RCC 7860 (cell line): ENCODE results near the gene OR2B6.
"Not testable (repeated sequence)": the region's sequence is repeated elsewhere in the genome, so short reads cannot be mapped to it uniquely, and the experiment has no call there.

ENCODE experiments used
- DNase-seq: peaks from one replicate; pipeline ENCODE4 v3.0.0-alpha.2; 2015; ENCODE audit warnings: low spot score
- FAIRE-seq: peaks from 2 replicates; lab custom pipeline; 2012; peaks lifted over from hg19 to GRCh38; lab: Jason Lieb, UNC

Gene OR2B6

GRCh38 chr6:27956941-27957340 lies at the start of gene OR2B6:
OR2B6 (plus strand) TSS chr6:27957241; CDS start chr6:27957241, 0 bp downstream.
- no peak for FAIRE-seq
- no peak for DNase-seq

DNA sequence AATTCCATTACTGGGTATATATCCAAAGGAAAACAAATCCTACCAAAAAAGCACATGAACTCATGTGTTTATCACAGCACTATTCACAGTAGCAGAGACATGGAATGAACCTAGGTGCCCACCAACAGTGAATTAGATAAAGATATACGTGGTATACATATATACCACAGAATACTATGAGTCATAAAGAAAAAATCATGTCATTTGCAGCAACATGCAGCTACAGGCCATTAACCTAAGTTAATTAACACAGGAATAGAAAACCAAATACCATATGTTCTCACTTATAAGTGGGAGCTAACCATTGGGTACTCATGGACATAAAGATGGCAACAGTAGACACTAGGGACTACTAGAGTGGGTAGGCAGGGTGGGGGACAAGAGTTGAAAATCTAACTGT lies 49.0 kb upstream of the OR2B6 start:
- DNase-seq (no peak), FAIRE-seq (no peak)

GRCh38 chr6:27911956-27912446 lies 45.0 kb upstream of the OR2B6 start, which contains the start of gene OR2B2:
OR2B2 (minus strand) TSS chr6:27912396; CDS start chr6:27912319, 77 bp downstream.
- FAIRE-seq: no peak
- no peak for DNase-seq

DNA sequence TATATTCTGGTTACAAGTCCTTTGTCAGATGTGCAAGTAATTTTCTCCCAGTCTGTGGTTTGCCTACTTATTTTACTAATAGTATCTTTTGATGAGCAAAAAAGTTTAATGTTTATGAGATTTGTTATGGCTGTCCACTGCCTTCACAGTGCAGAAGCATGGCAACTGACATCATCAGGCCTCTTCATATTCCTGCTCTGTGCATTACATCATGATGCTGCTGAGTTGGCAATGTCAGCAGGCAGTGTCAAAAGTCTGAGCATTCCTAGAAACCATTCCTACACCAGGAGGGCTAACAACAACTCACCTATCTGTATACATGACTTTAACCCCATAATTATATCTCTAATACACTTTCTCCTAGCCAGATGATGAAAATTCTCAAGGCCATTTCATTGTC lies 34.1 kb upstream of the OR2B6 start:
- DNase-seq: no peak
- FAIRE-seq: no peak

GRCh38 chr6:27924179-27924578 lies 32.9 kb upstream of the OR2B6 start:
- no peak for FAIRE-seq
- no peak for DNase-seq

GRCh38 chr6:27928041-27928440 lies 29.0 kb upstream of the OR2B6 start:
- DNase-seq, FAIRE-seq: not testable (repeated sequence)

DNA sequence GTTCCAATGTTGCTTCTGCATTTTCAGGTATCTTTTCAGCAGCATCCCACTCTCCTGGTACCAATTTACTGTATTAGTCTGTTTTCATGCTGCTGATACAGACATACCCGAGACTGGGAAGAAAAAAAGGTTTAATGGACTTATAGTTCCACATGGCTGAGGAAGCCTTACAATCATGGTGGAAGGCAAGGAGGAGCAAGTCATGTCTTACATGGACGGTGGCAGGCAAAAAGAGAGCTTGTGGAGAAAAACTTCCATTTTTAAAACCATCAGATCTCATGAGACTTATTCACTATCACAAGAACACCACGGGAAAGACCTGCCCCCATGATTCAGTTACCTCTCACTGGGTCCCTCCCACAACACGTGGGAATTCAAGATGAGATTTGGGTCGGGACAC lies 27.1 kb upstream of the OR2B6 start:
- FAIRE-seq, DNase-seq: not testable (repeated sequence)

DNA sequence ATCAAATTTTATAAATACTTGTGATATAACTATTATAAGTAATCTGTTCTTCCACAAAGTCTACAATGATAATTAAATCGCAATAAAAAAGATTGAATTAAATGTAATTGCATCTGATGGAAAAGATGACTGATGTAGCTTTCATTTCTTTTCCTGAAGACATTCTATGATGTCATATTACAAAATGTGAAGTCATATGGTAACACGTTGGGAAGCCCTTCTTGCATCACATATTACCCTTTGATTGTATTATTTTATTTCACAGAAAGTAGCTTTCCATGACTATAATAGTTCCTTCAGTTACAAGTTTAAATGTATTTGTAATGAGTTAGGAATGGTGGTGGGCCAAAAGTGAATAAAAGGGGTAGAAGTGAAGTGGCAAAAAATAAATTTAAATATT lies 25.8 kb upstream of the OR2B6 start:
- DNase-seq (no peak), FAIRE-seq (no peak)

GRCh38 chr6:27940766-27941165 lies 16.3 kb upstream of the OR2B6 start:
- no peak for DNase-seq
- no peak for FAIRE-seq

DNA sequence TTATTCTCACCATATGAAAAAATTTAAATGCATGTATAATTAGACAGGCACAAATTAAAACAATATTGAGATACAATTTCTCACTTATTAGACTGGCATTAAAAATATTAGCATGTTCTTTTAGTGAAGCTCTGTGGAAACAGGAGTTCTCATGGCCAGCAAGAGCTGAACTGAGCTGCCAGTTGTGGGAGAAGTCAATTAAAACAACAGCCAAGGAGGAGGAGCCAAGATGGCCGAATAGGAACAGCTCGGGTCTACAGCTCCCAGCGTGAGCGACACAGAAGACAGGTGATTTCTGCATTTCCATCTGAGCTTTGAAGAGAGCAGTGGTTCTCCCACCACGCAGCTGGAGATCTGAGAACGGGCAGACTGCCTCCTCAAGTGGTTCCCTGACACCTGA lies 14.0 kb upstream of the OR2B6 start:
- DNase-seq, FAIRE-seq: not testable (repeated sequence)

GRCh38 chr6:27948237-27948636 lies 8.8 kb upstream of the OR2B6 start:
- FAIRE-seq: no peak
- DNase-seq: no peak

- FAIRE-seq (no peak), DNase-seq (no peak)
These were observed 6.0 kb upstream of the OR2B6 start for GRCh38 chr6:27951040-27951439.

GRCh38 chr6:27957516-27957915 lies 475 bp downstream of the OR2B6 start:
- FAIRE-seq: no peak
- DNase-seq: no peak

DNA sequence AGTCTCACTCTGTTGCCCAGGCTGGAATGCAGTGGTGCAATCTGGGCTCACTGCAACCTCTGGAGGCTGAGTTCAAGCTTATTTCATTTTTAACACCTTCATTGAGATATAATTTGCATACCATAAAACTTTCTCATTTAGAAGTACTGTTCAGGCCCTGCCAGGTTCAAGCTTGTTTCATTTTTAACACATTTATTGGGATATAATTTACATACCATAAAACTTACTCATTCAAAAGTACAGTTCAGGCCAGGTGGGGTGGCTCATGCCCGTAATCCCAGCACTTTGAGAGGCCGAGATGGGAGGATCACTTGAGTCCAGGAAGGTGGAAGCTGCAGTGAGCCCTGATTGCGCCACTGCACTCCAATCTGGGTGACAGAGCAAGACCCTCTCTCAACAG lies 5.5 kb downstream of the OR2B6 start:
- no peak for FAIRE-seq
- no peak for DNase-seq

DNA sequence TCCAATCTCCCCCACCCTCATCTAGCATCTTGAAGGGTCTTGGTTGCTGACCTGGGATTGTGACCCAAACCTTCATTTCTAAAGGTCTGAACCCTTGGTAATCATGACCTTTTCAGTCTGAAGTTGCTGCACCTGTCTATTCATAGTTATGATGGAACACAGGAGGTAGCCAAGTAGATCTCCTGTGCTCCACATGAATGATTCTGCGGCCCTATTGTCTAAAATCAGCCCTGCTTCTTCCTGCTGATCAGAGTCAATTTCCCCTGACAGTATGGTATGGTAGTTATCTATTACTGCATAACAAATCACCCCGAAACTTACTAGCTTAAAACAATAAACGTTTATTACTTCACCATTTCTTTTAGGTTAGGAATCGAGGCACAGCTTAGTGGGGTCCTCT lies 9.0 kb downstream of the OR2B6 start:
- DNase-seq (no peak), FAIRE-seq (no peak)

DNA sequence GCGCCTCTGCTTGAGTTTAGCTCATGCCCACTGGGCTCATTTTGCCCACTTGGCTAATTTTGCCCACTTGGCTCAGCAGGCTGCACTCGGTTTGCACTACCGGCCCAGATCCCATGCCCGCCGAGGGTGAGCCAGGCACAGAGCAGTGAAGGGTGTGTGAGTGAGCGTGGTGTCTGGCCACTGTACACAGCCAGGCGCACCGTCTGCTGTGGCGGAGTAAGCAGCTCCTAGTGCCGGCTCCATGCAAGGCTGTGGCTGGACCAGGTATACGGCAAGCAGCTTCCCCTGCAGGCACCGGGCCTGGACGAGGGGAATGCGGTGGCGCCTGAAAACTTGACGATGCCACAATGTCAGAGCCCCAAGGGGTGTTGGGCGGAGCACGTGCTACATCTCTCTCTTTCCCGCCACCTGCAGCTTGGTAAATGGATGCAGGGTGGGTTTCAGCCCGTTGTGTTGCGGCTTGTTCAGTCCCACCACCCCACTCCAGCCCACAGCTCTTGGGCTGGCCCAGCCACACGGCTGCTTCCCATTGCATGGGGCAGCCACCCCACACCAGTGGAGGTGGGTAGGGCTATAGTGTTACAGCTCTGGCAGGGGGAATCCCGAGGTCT lies 9.9 kb downstream of the OR2B6 start:
- DNase-seq (no peak), FAIRE-seq (no peak)

DNA sequence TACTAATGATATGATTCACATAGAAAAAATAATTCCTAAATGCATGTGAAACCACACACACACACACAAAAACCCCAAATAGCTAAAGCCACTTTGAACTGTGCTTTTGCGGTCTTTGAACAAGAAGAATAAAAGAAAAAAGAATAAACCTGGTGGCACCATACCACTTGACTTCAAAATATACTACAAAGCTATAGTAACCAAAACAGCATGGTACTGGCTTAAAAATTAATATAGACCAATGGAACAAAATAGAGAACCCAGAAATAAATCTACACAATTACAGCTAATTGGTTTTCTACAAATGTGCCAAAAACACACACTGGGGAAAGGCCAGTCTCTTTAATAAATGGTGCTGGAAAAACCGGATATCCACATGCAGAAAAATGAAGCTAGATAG lies 13.4 kb downstream of the OR2B6 start:
- DNase-seq (no peak), FAIRE-seq (no peak)

GRCh38 chr6:27972750-27973149 lies 15.7 kb downstream of the OR2B6 start:
- FAIRE-seq: no peak
- DNase-seq: no peak

- no peak for FAIRE-seq
- DNase-seq: no peak
These were observed 20.3 kb downstream of the OR2B6 start for GRCh38 chr6:27977387-27977786.

DNA sequence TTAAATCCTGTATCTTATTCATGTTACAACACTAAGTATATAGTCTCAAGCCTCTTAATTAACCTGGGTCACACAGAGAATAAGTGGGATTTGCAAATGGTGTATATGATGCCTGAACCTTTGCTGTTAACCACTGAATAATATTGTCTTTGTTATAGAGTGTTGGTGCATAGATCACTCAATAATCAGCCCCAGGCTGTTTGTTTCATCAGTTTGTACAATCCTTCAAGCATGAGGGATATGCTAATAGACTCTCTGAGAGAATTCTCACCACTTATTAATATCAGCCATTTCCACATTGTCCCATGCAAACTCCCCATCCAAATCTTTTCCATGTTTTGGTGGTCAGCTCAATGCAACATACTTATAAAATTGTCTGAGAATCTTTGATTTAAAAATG lies 21.7 kb downstream of the OR2B6 start:
- no peak for DNase-seq
- FAIRE-seq: no peak

DNA sequence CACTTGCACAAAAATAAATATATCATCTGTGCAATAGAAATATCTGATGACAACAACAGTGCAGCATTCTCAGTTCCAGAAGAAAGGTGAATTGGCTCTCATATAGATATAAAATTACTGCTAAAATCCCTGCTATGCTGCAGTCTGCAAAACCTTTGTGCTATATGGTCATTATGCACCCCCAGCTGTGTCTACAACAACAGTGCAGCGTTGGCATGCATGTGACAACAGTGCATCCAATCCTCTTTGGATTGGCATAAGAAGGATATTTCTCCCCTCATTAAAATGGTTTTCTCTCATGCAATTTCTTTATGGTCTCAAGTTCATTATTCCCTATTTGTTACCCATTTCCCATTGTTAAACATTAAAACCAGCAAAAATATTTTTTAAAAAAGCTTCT lies 23.1 kb downstream of the OR2B6 start:
- no peak for DNase-seq
- FAIRE-seq: no peak

DNA sequence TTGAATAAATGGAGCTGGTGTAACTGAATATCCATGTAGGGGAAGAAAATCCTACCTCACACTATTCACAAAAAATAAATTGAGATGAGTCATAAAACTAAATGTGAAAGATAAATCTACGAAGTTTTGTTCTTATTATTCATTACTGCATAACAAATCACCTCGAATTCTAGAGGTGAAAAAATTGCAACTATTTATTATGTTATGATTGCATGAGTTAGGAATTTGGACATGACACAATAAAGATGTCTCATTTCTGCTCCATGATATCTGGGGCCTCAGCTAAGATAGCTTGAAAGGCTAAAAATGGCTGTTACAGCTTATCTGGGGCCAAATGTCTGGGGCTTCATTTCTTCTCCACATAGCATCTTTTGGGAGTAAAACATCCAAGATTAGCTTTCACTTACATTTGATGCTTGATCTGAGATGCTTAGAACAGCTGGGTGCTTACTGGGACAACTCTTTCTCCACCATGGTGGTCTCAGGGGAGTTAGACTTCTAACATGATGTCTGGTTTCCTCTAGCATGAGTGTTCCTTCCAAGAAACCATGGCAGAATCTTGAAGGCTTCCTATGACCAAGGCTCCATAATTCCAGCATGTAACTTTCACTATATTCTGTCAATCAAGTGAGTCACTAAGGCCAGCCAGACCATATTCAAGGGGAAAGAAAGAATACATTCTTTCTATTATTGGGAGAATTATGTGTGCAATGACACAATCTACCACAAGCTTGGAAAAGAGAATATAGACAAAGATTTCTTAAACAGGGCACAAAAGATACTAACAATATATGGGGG lies 30.1 kb downstream of the OR2B6 start:
- FAIRE-seq: no peak
- no peak for DNase-seq
